ENCODE data around the gene REEP3. TPM values are rescaled to one million over a fixed set of nuclear protein-coding genes. Genes with fewer than 3 reads are reported as not detected.

The REEP3 gene
- total RNA-seq, 4 donors from 2014 or later, result 27.5 to 32.5 (median 30.4) TPM

- no peaks in the 10 kb centered on the region for H3K9me3 ChIP-seq
- intact Hi-C loops (cut with DNase I), result no loop called here
- 88 to 91% methylated on average over 5 of the region's 5 CpGs for WGBS, 2 donors
- H3K36me3 ChIP-seq, result peaks cover 3 to 7% (median 4%) of the 10 kb centered on the region in 3 donors
- DNase-seq, result no peak
- H3K27me3 ChIP-seq, result no peaks in the 10 kb centered on the region
- TF ChIP-seq, protein P1, sequence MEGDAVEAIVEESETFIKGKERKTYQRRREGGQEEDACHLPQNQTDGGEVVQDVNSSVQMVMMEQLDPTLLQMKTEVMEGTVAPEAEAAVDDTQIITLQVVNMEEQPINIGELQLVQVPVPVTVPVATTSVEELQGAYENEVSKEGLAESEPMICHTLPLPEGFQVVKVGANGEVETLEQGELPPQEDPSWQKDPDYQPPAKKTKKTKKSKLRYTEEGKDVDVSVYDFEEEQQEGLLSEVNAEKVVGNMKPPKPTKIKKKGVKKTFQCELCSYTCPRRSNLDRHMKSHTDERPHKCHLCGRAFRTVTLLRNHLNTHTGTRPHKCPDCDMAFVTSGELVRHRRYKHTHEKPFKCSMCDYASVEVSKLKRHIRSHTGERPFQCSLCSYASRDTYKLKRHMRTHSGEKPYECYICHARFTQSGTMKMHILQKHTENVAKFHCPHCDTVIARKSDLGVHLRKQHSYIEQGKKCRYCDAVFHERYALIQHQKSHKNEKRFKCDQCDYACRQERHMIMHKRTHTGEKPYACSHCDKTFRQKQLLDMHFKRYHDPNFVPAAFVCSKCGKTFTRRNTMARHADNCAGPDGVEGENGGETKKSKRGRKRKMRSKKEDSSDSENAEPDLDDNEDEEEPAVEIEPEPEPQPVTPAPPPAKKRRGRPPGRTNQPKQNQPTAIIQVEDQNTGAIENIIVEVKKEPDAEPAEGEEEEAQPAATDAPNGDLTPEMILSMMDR (IDR thresholded peaks at IDR 0.05), result no peak
- TF ChIP-seq POLR2A (IDR thresholded peaks at IDR 0.05), result no peak
- peaks cover 0 to 7% (median 5%) of the 10 kb centered on the region in 3 donors for H3K4me1 ChIP-seq
- no peak overlapping the region for H3K4me3 ChIP-seq
- no peak overlapping the region for H3K27ac ChIP-seq
Measured at GRCh38 chr10:63528084-63528744, 7.0 kb downstream of the REEP3 start.

DNA sequence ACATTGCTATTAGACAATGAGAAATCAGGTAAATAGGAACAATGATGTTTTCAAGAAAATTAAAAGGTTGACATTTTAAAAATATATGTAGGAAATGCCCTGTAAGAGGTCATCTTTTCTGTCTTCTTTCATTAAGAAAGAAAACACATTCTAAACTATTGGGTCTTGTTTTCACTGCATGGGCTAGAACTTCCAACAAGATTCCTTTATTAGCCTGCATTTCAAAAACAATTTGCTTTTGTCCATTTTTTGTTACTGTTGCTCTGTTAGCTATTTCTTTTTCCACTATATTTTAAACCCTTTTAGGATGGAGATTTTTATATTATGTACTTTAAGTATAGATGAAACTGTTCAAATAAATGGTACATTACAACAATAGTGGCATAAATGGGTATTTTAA, 9.2 kb downstream of the REEP3 start:
- Histone ChIP-seq H3K27me3 (no peaks in the 10 kb centered on the region), H3K4me3 (no peak overlapping the region), H3K9me3 (no peaks in the 10 kb centered on the region), H3K36me3 (peaks cover 3 to 7% (median 4%) of the 10 kb centered on the region in 3 donors), H3K27ac (no peak overlapping the region), H3K4me1 (no peaks in the 10 kb centered on the region)
- intact Hi-C loops (cut with DNase I), result no loop called here
- no peak for DNase-seq
- no peak for TF ChIP-seq POLR2A (IDR thresholded peaks at IDR 0.05)
- TF ChIP-seq, protein P1 (IDR thresholded peaks at IDR 0.05), result no peak

GRCh38 chr10:63534723-63535122, 13.5 kb downstream of the REEP3 start:
- Histone ChIP-seq H3K27me3 (no peaks in the 10 kb centered on the region), H3K4me1 (no peaks in the 10 kb centered on the region), H3K9me3 (no peaks in the 10 kb centered on the region), H3K36me3 (peaks cover 0 to under 1% (median 0%) of the 10 kb centered on the region in 3 donors), H3K27ac (no peak overlapping the region), H3K4me3 (no peak overlapping the region)
- intact Hi-C loops (cut with DNase I), result no loop called here
- TF ChIP-seq, protein P1 (IDR thresholded peaks at IDR 0.05), result no peak
- TF ChIP-seq POLR2A (IDR thresholded peaks at IDR 0.05), result no peak
- DNase-seq, result no peak

DNA sequence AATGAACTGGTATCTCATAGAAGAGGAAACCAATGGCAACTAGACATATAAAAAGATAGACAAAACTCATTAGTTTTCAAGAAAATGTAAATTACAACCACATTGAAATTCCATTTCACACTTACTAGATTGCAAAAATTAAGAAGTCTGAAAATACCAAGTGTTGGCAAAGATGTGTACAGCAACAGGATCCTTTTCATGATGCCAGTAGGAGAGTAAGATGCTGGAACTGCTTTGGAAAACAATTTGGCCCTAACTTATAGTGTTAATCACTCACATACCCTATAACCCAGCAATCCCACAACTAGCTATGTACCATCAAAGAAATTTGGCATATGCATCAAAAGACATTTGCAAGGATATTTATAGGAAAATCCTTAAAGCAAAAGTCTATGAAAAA, 15.5 kb downstream of the REEP3 start:
- DNase-seq, result no peak
- intact Hi-C loops (cut with DNase I), result no loop called here
- H3K4me1 ChIP-seq, result no peaks in the 10 kb centered on the region
- H3K9me3 ChIP-seq, result no peaks in the 10 kb centered on the region
- no peak for TF ChIP-seq POLR2A (IDR thresholded peaks at IDR 0.05)
- TF ChIP-seq, protein P1 (IDR thresholded peaks at IDR 0.05), result no peak
- no peak overlapping the region for H3K27ac ChIP-seq
- H3K36me3 ChIP-seq, result no peaks in the 10 kb centered on the region
- no peaks in the 10 kb centered on the region for H3K27me3 ChIP-seq
- H3K4me3 ChIP-seq, result no peak overlapping the region

- Histone ChIP-seq H3K9me3 (no peaks in the 10 kb centered on the region), H3K4me1 (no peaks in the 10 kb centered on the region), H3K4me3 (no peak overlapping the region), H3K27me3 (no peaks in the 10 kb centered on the region), H3K36me3 (no peaks in the 10 kb centered on the region), H3K27ac (no peak overlapping the region)
- TF ChIP-seq, protein P1 (IDR thresholded peaks at IDR 0.05), result no peak
- no peak for TF ChIP-seq POLR2A (IDR thresholded peaks at IDR 0.05)
- 77 to 78% methylated on average over 3 of the region's 3 CpGs for WGBS, 2 donors
- no peak for DNase-seq
- intact Hi-C loops (cut with DNase I), result no loop called here
Measured at GRCh38 chr10:63537536-63537935, 16.3 kb downstream of the REEP3 start.
